Pancreas (tissue), 10 donors: ENCODE data around the gene DENND4B. TPM values are rescaled to one million over a fixed set of nuclear protein-coding genes. Genes with fewer than 3 reads are reported as not detected.

Experiments used
- ATAC-seq, 4 donors: fragments of 200-7000 bp; cut with Tn5 transposase; one replicate each; pipeline versions ENCODE4 v1.8.0 to v1.9.1; 2020; ENCODE audit warnings: mild to moderate bottlenecking in 4 of 4, moderate library complexity in 4 of 4
- DNase-seq, 6 donors: peaks; one replicate each; pipeline ENCODE4 v3.0.0-alpha.2; 2020
- FAIRE-seq: peaks from 2 replicates; lab custom pipeline; 2012; peaks lifted over from hg19 to GRCh38; lab: Jason Lieb, UNC
- H3K27ac ChIP-seq, 4 donors: fragments of 200-600 bp; sonication (generic); 1 replicate in 3 of 4; 2 replicates in 1 of 4; pipeline versions ENCODE4 v1.5.0 to v1.8.0; 2020
- H3K27me3 ChIP-seq, 4 donors: fragments of 200-600 bp; one replicate each; pipeline ENCODE4 v1.8.0; 2021
- H3K36me3 ChIP-seq, 3 donors: fragments of 200-600 bp; sonication (generic) in 1 of 3; one replicate each; pipeline versions ENCODE4 v1.5.0 to v1.8.0; 2020 to 2021
- H3K4me1 ChIP-seq, 3 donors: fragments of 200-600 bp; one replicate each; pipeline ENCODE4 v1.8.0; 2021
- H3K4me3 ChIP-seq, 4 donors: fragments of 200-600 bp; sonication (generic) in 2 of 4; one replicate each; pipeline versions ENCODE4 v1.5.0 to v1.8.0; 2020 to 2021
- H3K9me3 ChIP-seq, 4 donors: fragments of 200-600 bp; one replicate each; pipeline ENCODE4 v1.8.0; 2021
- WGBS, 2 donors: extraction: QIAGEN DNeasy Blood & Tissue Kit; methylation state at CpG; one replicate each; pipeline ENCODE4 v1.1.7; 2013; 5-methylcytosine and 5-hydroxymethylcytosine counted together
- intact Hi-C, 3 donors: fragments of 100-400 bp; cut with DNase I; formaldehyde crosslinking; loops; one replicate each; pipeline versions ENCODE4 v1.11.1 to v1.14.2; 2022
- polyA plus RNA-seq, 2 donors: library from polyadenylated mRNA; stranded (reverse); fragments of 200-250 nt; gene quantifications; one replicate each; pipeline ENCODE4 v1.2.3, GENCODE V29; 2013
- total RNA-seq, 6 donors: library from RNA; stranded (reverse); fragmentation: NEBNext Ultra II Directional in 4 of 6; extraction: Animal tissue kit (Norgen Biotek cat#: 25700) in 4 of 6; gene quantifications; one replicate each; pipeline versions ENCODE4 v1.2.1 to v1.2.4, GENCODE V29; 2021 to 2023
- TF ChIP-seq, protein P1 (sequence below), 4 donors: fragments of 200-600 bp; sonication (generic) in 3 of 4; IDR thresholded peaks; one replicate each; pipeline versions ENCODE4 v1.5.0 to v1.8.0; 2021; ENCODE audit warnings: antibody characterized with exemption in 4 of 4
- donor health status: healthy with polysubstance abuse.
- donor health status: DM: no; HTN: no; CAD: no; lungs with moderate emphysema.
- donor health status: DM: no; HTN: no; CAD: no.
- donor health status: control.
- donor health status: control.
- donor health status: Bipolar disorder and iron deficiency.
- donor health status: DM: yes; HTN: yes; CAD: no.
- donor health status: DM: no; HTN: no; CAD: no.
- donor health status: DM: no; HTN: no; CAD: no.
- donor health status: DM: yes; HTN: yes; CAD: no.

DENND4B gene
- 10 to 100 TPM; 17.8 to 41.7 (median 20.4) TPM for total RNA-seq
- 10 to 100 TPM; 48.9 to 57.0 TPM for polyA plus RNA-seq

GRCh38 chr1:153946622-153947241 lies at the start of gene DENND4B:
Gene DENND4B (minus strand): TSS chr1:153946718. CDS start chr1:153944374, 2,344 bp downstream.
- H3K27me3 ChIP-seq, result no peaks in the 10 kb centered on the region
- peak; percentile 78 to 93 (median 85) for DNase-seq
- H3K36me3 ChIP-seq, result peaks cover 0 to 29% (median 0%) of the 10 kb centered on the region in 3 donors
- H3K4me3 ChIP-seq, result peak within 1 kb of the TSS; percentile 85 to 97 (median 94)
- no peaks in the 10 kb centered on the region for H3K4me1 ChIP-seq
- WGBS, 2 donors, result 9 to 11% methylated on average over 23 to 28 of the region's 28 CpGs
- intact Hi-C loops, result loop anchor here in 1 of 3 donors (10.0 kb wide), 2 partner anchors 122 to 152 kb away; no protein-coding TSS in a partner anchor
- TF ChIP-seq, protein P1, sequence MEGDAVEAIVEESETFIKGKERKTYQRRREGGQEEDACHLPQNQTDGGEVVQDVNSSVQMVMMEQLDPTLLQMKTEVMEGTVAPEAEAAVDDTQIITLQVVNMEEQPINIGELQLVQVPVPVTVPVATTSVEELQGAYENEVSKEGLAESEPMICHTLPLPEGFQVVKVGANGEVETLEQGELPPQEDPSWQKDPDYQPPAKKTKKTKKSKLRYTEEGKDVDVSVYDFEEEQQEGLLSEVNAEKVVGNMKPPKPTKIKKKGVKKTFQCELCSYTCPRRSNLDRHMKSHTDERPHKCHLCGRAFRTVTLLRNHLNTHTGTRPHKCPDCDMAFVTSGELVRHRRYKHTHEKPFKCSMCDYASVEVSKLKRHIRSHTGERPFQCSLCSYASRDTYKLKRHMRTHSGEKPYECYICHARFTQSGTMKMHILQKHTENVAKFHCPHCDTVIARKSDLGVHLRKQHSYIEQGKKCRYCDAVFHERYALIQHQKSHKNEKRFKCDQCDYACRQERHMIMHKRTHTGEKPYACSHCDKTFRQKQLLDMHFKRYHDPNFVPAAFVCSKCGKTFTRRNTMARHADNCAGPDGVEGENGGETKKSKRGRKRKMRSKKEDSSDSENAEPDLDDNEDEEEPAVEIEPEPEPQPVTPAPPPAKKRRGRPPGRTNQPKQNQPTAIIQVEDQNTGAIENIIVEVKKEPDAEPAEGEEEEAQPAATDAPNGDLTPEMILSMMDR (IDR thresholded peaks at IDR 0.05), result peak; percentile 89 to 96 (median 96)
- H3K9me3 ChIP-seq, result no peaks in the 10 kb centered on the region
- peak within 1 kb of the TSS; percentile 76 to 93 (median 89) for H3K27ac ChIP-seq
- ATAC-seq, result peak; percentile 90 to 93 (median 91)
- no peak for FAIRE-seq

DNA sequence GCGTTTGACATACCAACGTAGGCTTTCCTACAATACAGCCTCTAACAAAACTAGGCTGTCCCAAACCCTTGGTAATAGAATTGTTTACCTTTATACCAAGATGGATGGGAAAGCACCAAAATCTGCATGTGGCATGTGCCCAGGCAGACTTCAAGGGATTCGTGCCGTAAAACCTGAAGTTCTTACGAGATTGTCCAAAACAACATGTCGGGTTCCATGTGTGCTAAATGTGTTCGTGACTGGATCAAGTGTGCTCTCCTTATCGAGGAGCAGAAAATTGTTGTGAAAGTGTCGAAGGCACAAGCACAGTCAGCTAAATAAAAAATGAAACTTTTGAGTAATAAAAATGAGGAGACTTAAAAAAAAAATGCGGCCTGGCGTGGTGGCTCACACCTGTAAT lies 49.1 kb upstream of the DENND4B start:
- H3K27me3 ChIP-seq, result no peaks in the 10 kb centered on the region
- WGBS, 2 donors, result 91 to 98% methylated on average over 11 of the region's 11 CpGs
- no peak for ATAC-seq
- no peak for DNase-seq
- intact Hi-C loops, result no loop called here
- no peak overlapping the region for H3K27ac ChIP-seq
- H3K9me3 ChIP-seq, result no peaks in the 10 kb centered on the region
- H3K36me3 ChIP-seq, result peaks cover 0 to 26% (median 4%) of the 10 kb centered on the region in 3 donors
- TF ChIP-seq, protein P1 (IDR thresholded peaks at IDR 0.05), result no peak
- no peak overlapping the region for H3K4me3 ChIP-seq
- peaks cover 11 to 17% (median 14%) of the 10 kb centered on the region in 3 donors for H3K4me1 ChIP-seq
- FAIRE-seq, result no peak

DNA sequence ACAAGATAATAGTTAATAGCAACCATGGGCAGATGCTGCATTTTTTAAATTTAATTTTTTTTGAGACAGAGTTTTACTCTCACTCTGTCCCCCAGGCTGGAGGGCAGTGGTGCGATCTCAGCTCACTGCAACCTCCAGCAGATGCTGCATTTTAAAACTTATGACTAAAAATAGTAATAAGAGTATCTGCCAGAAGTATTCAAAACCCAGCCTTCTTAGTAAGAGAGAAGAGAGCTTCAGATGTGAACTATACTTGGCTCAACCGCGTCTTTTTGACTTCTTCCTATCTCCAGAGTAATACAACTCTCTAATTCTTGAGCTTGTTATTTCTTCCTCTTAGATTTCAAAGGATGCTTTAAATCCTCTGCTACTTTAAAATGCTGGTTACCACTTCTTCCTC lies 48.7 kb upstream of the DENND4B start:
- H3K36me3 ChIP-seq, result peaks cover 0 to 26% (median 4%) of the 10 kb centered on the region in 3 donors
- TF ChIP-seq, protein P1 (IDR thresholded peaks at IDR 0.05), result no peak
- H3K9me3 ChIP-seq, result no peaks in the 10 kb centered on the region
- H3K27me3 ChIP-seq, result no peaks in the 10 kb centered on the region
- no peak overlapping the region for H3K27ac ChIP-seq
- peaks cover 11 to 17% (median 14%) of the 10 kb centered on the region in 3 donors for H3K4me1 ChIP-seq
- no peak for FAIRE-seq
- 87 to 93% methylated on average over 3 of the region's 3 CpGs for WGBS, 2 donors
- DNase-seq, result no peak
- intact Hi-C loops, result no loop called here
- no peak for ATAC-seq
- no peak overlapping the region for H3K4me3 ChIP-seq

GRCh38 chr1:153991806-153992205 lies 45.3 kb upstream of the DENND4B start:
- H3K9me3 ChIP-seq, result no peaks in the 10 kb centered on the region
- no peaks in the 10 kb centered on the region for H3K27me3 ChIP-seq
- H3K36me3 ChIP-seq, result peaks cover 0 to 26% (median 4%) of the 10 kb centered on the region in 3 donors
- H3K4me3 ChIP-seq, result peak overlapping the region; percentile 79 to 87 (median 85)
- intact Hi-C loops, result no loop called here
- 78 to 83% methylated on average over 2 of the region's 2 CpGs for WGBS, 2 donors
- FAIRE-seq (no peak), ATAC-seq (no peak), DNase-seq (no peak)
- peaks cover 11 to 17% (median 14%) of the 10 kb centered on the region in 3 donors for H3K4me1 ChIP-seq
- TF ChIP-seq, protein P1 (IDR thresholded peaks at IDR 0.05), result no peak
- peak overlapping the region in 2 of 4 donors; percentile 93 to 96 for H3K27ac ChIP-seq
